Stomach smooth muscle (tissue), 2 donors: ENCODE measurements around the gene ARHGDIG.

Source experiments
- H3K27ac ChIP-seq: one replicate; pipeline ENCODE4 v1.7.0; 2013; ENCODE audit warnings: mild to moderate bottlenecking, low read length, inconsistent platforms
- H3K27me3 ChIP-seq, 2 donors: one replicate each; pipeline ENCODE4 v1.7.0; 2013; ENCODE audit warnings: low read length in 2 of 2; ENCODE audit not compliant: insufficient read depth in 2 of 2, control insufficient read depth in 1 of 2
- H3K36me3 ChIP-seq, 2 donors: one replicate each; pipeline ENCODE4 v1.7.0; 2013; ENCODE audit warnings: low read length in 2 of 2; ENCODE audit not compliant: control insufficient read depth in 2 of 2, insufficient read depth in 2 of 2
- H3K4me1 ChIP-seq: one replicate; pipeline ENCODE4 v1.7.0; 2013; ENCODE audit warnings: low read length; ENCODE audit not compliant: control insufficient read depth, insufficient read depth
- H3K4me3 ChIP-seq, 2 donors: one replicate each; pipeline ENCODE4 v1.7.0; 2013; ENCODE audit warnings: low read length in 2 of 2
- H3K9ac ChIP-seq, 2 donors: one replicate each; pipeline ENCODE4 v1.7.0; 2013; ENCODE audit warnings: low read length in 2 of 2, mild to moderate bottlenecking in 1 of 2
- H3K9me3 ChIP-seq, 2 donors: one replicate each; pipeline ENCODE4 v1.7.0; 2013; ENCODE audit warnings: low read length in 2 of 2; ENCODE audit not compliant: control insufficient read depth in 2 of 2
- donor health status: healthy.
- donor health status: Pancreatic carcinoma.

ARHGDIG gene

DNA sequence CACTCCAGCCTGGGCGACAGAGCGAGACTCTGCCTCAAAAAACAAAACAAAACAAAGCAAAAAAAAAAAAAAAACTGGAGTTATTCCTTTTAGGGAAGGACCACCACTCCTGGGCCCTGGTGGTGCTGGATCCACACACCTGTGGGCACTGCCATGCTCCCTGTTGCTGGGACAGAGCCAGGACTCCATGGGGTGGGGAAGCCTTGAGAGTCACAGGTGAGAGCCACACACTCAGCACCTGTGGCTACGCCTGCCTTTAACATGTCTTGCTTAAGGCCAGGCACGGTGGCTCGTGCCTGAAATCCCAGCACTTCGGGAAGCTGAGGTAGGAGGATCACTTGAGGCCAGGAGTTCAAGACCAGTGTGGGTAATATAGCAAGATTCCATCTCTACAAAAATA, 20.8 kb downstream of the ARHGDIG start:
- H3K36me3 ChIP-seq, result peaks cover 10 to 16% of the 10 kb centered on the region in 2 donors
- H3K4me1 ChIP-seq, result no peaks in the 10 kb centered on the region
- no peaks in the 10 kb centered on the region for H3K9me3 ChIP-seq
- H3K27ac ChIP-seq, result no peak overlapping the region
- H3K27me3 ChIP-seq, result no peaks in the 10 kb centered on the region
- no peak overlapping the region for H3K4me3 ChIP-seq
- H3K9ac ChIP-seq, result no peak overlapping the region

DNA sequence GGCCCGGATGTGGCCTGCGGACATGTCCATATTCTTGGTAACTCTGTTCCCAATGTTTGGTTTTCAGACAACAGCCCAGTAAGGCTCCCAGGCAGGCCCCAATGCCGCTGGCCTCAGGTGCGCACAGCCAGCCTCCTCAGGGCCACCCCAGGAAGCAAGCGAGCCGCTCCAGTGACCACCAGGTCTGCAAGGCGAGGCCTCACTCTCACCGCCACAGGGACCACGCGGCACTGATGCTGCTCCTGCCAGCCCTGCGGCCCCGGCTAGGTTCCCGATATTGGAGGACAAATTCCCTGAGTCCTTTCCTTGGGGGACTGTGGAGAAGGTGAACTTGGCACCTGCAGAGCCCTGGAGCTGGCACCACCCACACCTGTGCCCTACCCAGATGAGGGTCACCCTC, 21.6 kb downstream of the ARHGDIG start:
- H3K4me1 ChIP-seq, result no peaks in the 10 kb centered on the region
- H3K36me3 ChIP-seq, result peaks cover 10 to 21% of the 10 kb centered on the region in 2 donors
- H3K4me3 ChIP-seq, result no peak overlapping the region
- no peaks in the 10 kb centered on the region for H3K27me3 ChIP-seq
- no peak overlapping the region for H3K9ac ChIP-seq
- no peaks in the 10 kb centered on the region for H3K9me3 ChIP-seq
- H3K27ac ChIP-seq, result no peak overlapping the region

DNA sequence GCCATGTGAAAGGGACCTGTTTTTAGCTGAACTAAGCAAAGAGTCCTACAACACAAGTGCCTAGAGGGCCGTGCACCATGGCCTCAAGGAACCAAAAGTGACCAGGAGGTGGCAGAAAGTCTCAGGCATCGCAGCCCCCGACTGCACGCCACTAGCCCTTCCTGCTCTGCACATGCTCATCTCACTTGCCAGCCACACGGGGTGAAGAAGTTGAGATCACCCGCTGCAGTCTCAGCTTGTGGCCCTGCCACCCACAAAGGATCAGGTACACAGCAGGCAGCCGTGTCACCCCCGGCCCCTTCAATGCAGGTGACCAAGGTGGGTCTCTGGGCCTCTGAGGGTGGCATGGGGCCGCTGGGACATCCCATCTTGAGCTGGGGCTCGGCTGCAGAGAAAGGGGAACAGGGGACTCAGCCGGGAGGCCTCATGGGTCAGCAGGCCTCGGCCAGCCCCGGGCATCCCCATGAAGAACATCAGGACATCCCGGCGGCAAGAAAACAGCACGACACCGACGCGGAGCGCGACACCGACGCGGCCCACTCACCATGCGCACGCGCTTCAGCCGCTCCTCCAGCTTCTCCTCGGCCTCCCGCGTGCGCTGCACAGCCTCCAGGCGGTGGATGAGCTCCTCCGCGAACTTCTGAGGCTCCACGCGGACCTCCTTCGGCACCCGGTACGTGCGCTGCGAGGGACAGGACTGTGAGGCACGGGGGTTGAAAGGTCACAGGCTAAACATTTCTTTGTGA, 23.5 kb downstream of the ARHGDIG start:
- Histone ChIP-seq H3K27me3 (no peaks in the 10 kb centered on the region), H3K36me3 (peaks cover 10 to 17% of the 10 kb centered on the region in 2 donors), H3K27ac (no peak overlapping the region), H3K9me3 (no peaks in the 10 kb centered on the region), H3K4me3 (no peak overlapping the region), H3K4me1 (no peaks in the 10 kb centered on the region), H3K9ac (no peak overlapping the region)

DNA sequence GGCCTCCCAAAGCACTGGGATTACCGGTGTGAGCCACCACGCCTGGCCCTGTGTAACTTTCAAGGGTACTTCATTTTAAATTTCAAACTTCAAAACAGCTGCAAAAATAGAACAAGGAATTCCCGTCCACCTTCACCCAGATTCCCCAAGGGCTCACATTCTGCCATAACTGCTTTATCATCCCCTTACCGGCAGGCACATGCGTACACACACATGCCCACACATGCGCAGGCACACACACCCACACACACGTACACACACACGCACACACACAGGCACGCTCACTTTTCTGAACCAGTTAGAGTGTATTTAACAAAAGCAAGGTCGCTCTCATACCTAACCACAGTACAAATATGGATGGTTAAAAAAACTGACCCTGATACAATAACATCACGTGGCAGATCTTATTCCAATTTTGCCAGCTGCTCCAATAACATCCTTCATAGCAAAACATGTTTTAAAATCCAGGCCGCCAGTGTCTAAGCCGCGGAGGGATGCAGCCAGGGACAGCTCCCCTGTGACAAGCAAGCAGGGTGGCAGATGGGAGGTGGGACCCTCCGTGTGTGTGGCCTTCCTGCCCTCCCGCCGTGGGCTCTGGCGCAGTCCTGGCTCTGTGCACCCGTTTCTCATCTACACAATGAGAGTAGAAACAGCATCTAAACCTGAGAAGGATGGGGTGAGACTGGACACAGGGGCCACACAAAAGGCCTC, 25.7 kb downstream of the ARHGDIG start:
- Histone ChIP-seq H3K9me3 (no peaks in the 10 kb centered on the region), H3K27ac (no peak overlapping the region), H3K4me3 (no peak overlapping the region), H3K36me3 (peaks cover 10 to 22% of the 10 kb centered on the region in 2 donors), H3K27me3 (no peaks in the 10 kb centered on the region), H3K4me1 (no peaks in the 10 kb centered on the region), H3K9ac (no peak overlapping the region)

DNA sequence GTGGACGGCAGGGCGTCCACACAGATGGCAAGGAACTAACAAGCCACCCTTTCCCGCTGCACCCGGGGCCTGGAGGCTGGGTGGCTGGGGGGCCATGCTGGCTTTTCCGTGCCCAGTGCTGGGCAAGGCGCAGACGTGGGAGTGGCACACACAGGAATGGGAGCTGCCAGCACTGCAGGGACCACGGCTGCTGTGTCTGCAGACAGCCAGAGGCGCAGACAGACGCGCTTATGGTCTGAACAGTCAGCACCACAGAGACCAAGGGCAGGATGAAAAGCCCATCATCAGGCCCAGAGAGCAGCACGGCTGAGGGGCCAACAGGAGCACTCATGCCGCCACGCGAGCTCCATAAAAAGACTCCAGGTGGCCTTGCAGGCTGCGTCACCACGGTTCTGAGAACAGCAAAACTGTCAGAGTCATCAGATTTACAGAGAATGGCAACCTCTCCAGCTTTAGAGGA, 26.6 kb downstream of the ARHGDIG start:
- no peak overlapping the region for H3K27ac ChIP-seq
- H3K36me3 ChIP-seq, result peaks cover 10 to 20% of the 10 kb centered on the region in 2 donors

DNA sequence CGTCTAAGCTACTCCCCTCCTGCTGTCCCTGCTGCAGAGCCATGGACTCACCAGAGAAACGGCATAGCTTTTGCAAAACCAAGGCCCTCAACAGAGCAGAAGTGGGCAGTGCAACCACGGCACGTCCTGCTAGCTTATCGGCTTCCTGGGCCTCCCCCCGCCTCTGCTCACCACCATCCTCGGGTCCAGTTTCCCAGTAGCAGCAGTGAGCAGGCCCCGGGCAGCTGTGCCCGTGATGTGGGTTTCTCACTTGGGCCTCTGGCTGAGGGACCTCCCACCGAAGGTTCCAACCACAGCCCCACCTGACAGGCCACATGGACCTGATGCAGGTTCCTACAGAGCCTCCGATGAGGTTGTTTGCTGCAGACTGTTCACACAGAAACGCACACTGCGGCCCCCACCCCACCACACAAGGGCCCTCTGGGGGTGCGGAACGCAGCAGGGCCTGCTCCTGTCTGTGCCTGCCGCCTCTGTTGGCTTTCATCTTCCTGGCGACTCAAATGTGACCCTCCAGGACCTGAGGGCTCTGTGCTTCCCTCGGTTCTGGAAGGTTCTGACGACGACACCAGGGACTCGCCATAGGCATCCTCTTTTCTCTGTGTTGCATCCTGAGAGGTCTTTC, 27.4 kb downstream of the ARHGDIG start:
- Histone ChIP-seq H3K9ac (no peak overlapping the region), H3K36me3 (peaks cover 7 to 22% of the 10 kb centered on the region in 2 donors)

More for the DNA sequence above, 26.6 kb downstream of the ARHGDIG start:
- Histone ChIP-seq H3K27me3 (no peaks in the 10 kb centered on the region), H3K9me3 (no peaks in the 10 kb centered on the region), H3K4me3 (no peak overlapping the region), H3K4me1 (no peaks in the 10 kb centered on the region), H3K9ac (no peak overlapping the region)

DNA sequence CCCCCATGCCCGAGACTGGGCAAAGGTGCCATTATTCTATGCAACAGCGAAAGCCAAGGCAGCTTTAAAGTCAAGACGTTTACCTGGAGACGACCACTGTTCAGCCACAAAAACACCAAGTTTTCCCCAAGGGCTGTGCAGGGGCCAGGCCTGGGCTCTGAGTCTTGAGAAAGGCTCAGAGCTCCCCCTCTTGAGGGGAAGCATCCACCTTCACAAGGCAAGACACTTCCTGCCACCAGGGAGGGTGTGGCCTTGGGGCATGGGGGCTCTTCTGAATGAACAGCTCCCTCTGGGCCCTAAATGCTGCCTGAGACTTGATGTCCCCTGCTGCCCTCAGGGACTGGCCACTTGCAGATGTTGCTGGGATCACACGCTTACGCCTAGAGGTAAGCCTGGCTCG, 29.1 kb downstream of the ARHGDIG start:
- H3K36me3 ChIP-seq, result peaks cover 22 to 31% of the 10 kb centered on the region in 2 donors
- H3K27ac ChIP-seq, result no peak overlapping the region
- H3K4me1 ChIP-seq, result no peaks in the 10 kb centered on the region
- H3K4me3 ChIP-seq, result no peak overlapping the region
- H3K27me3 ChIP-seq, result no peaks in the 10 kb centered on the region
- no peak overlapping the region for H3K9ac ChIP-seq
- H3K9me3 ChIP-seq, result no peaks in the 10 kb centered on the region

More for the DNA sequence above, 27.4 kb downstream of the ARHGDIG start:
- Histone ChIP-seq H3K4me3 (no peak overlapping the region), H3K4me1 (no peaks in the 10 kb centered on the region), H3K27me3 (no peaks in the 10 kb centered on the region), H3K9me3 (no peaks in the 10 kb centered on the region), H3K27ac (no peak overlapping the region)

DNA sequence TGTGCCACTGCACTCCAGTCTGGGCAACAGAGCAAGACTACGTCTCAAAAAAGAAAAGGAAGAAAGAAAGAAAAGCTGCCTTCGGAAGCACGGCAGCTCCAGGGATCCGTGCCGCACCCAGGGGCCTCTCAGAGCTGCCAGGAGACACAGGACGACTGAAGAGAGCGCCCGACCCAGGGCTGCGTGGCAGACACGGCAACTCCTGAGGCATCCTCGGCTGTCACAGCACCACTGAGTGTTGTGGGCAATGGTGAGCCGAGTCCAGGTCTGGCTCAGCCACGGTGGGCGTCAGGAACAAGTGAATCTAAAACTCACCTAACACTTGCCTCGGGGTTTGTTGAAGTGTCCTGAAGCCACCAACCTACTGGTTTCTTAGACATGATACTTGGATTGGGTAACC, 31.3 kb downstream of the ARHGDIG start:
- Histone ChIP-seq H3K36me3 (peaks cover 22 to 30% of the 10 kb centered on the region in 2 donors), H3K9me3 (no peaks in the 10 kb centered on the region), H3K4me1 (no peaks in the 10 kb centered on the region), H3K27me3 (no peaks in the 10 kb centered on the region), H3K9ac (no peak overlapping the region), H3K4me3 (no peak overlapping the region), H3K27ac (no peak overlapping the region)

DNA sequence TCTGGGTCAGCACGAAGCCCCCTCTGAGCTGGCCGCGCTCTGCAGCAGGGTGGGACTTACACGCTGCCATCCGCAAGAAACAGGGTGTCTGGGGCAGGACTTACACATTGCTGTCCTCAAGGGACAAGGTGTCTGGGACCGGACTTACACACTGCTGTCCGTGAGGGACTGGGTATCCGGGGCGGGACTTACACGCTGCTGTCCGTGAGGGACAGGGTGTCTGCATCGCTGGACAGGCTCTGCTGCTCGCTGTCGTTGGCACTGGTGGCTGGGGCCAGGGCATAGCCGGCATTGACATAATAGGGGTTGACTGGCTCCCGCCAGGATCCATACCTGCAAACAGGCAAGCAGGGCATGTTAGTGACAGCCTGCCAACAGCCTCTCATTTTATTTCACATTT, 34.0 kb downstream of the ARHGDIG start:
- no peaks in the 10 kb centered on the region for H3K4me1 ChIP-seq
- no peak overlapping the region for H3K9ac ChIP-seq
- H3K4me3 ChIP-seq, result no peak overlapping the region
- peaks cover 22 to 31% of the 10 kb centered on the region in 2 donors for H3K36me3 ChIP-seq
- H3K27me3 ChIP-seq, result no peaks in the 10 kb centered on the region
- no peak overlapping the region for H3K27ac ChIP-seq
- no peaks in the 10 kb centered on the region for H3K9me3 ChIP-seq

DNA sequence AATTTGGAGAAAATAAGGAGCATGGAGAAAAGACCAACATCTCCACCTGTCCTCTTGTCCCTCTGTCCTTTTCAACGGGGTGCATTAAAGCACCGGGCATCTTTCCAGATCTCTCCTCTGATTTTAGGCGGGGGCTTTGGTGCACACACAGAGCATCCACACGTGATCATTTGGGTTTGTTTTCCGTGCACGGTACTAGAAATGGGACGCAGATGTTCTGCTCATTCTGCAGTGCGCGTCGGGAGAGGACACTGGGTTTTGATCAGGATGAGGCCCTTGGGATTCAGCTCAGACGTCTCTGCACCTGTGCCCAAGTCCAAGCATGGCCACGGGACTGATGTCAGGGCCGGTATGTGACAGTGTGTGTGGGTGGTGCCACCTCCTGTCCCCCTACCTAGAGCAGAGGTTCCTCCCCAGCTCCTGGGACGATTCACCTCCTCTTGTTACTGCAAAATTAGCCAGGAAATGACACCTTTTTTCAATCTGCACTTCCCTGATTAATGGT, 34.5 kb downstream of the ARHGDIG start:
- Histone ChIP-seq H3K36me3 (peaks cover 22 to 31% of the 10 kb centered on the region in 2 donors), H3K9ac (no peak overlapping the region), H3K4me1 (no peaks in the 10 kb centered on the region), H3K27me3 (no peaks in the 10 kb centered on the region), H3K9me3 (no peaks in the 10 kb centered on the region), H3K27ac (no peak overlapping the region), H3K4me3 (no peak overlapping the region)
